Activated CD4-positive, alpha-beta T cell treated with anti-CD3 and anti-CD28 coated beads, Interleukin-2, amount 50 U/mL, for 16 hours (primary cell): Measurements from ENCODE around the gene TSPYL4.

ENCODE experiments used
- DNase-seq: peaks from one replicate; pipeline ENCODE4 v3.0.0-alpha.2; 2020

Gene TSPYL4

GRCh38 chr6:116268589-116269293, 14.9 kb upstream of the TSPYL4 start:
- peak; percentile 38 for DNase-seq

- no peak for DNase-seq
Measured at GRCh38 chr6:116267836-116268588, 14.1 kb upstream of the TSPYL4 start.

- DNase-seq, result no peak
Measured at GRCh38 chr6:116266803-116267202, 12.9 kb upstream of the TSPYL4 start.

GRCh38 chr6:116265041-116265829, 11.4 kb upstream of the TSPYL4 start:
- no peak for DNase-seq

- no peak for DNase-seq
Measured at GRCh38 chr6:116263353-116263752, 9.5 kb upstream of the TSPYL4 start.

GRCh38 chr6:116258520-116258919, 4.6 kb upstream of the TSPYL4 start:
- DNase-seq, result no peak

- DNase-seq, result no peak
Measured at GRCh38 chr6:116256694-116257093, 2.8 kb upstream of the TSPYL4 start.

GRCh38 chr6:116255246-116255800, 1.4 kb upstream of the TSPYL4 start:
- no peak for DNase-seq

- no peak for DNase-seq
Measured at GRCh38 chr6:116254297-116255056, 602 bp upstream of the TSPYL4 start.

- no peak for DNase-seq
Measured at GRCh38 chr6:116253188-116253504, 729 bp downstream of the TSPYL4 start.

- DNase-seq, result no peak
Measured at GRCh38 chr6:116251568-116252384, 2.1 kb downstream of the TSPYL4 start.

- no peak for DNase-seq
Measured at GRCh38 chr6:116248577-116248976, 5.3 kb downstream of the TSPYL4 start.

- DNase-seq, result no peak
Measured at GRCh38 chr6:116247285-116247684, 6.6 kb downstream of the TSPYL4 start.

- DNase-seq, result no peak
Measured at GRCh38 chr6:116246089-116246488, 7.8 kb downstream of the TSPYL4 start.

- no peak for DNase-seq
Measured at GRCh38 chr6:116244284-116244683, 9.6 kb downstream of the TSPYL4 start.

GRCh38 chr6:116239856-116240255, 14.0 kb downstream of the TSPYL4 start:
- DNase-seq, result no peak

- DNase-seq, result no peak
Measured at GRCh38 chr6:116239256-116239655, 14.6 kb downstream of the TSPYL4 start.

GRCh38 chr6:116238083-116238482, 15.8 kb downstream of the TSPYL4 start:
- no peak for DNase-seq

- DNase-seq, result no peak
Measured at GRCh38 chr6:116234689-116235088, 19.2 kb downstream of the TSPYL4 start.

GRCh38 chr6:116229287-116229913, 24.5 kb downstream of the TSPYL4 start:
- DNase-seq, result peak; percentile 24

- no peak for DNase-seq
Measured at GRCh38 chr6:116223355-116223754, 30.5 kb downstream of the TSPYL4 start.
